GM12878 (cell line): ENCODE data around the gene FOXJ1. TPM values are rescaled to one million over a fixed set of nuclear protein-coding genes. Genes with fewer than 3 reads are reported as not detected.

Experiments
- CBFB ChIP-seq: IDR thresholded peaks from 2 replicates; pipeline ENCODE4 v1.6.1; 2016; ENCODE audit warnings: antibody characterized with exemption, low read depth
- CHD2 ChIP-seq: IDR thresholded peaks from 2 replicates; pipeline ENCODE4 v1.6.1; 2011; ENCODE audit warnings: low read depth, low read length, improper control_type of control experiment, borderline replicate concordance
- CUX1 ChIP-seq: IDR thresholded peaks from 2 replicates; pipeline ENCODE4 v1.6.1; 2012; ENCODE audit warnings: improper control_type of control experiment, low read depth, low read length; ENCODE audit not compliant: insufficient replicate concordance
- EP300 ChIP-seq, 2 experiments: fragments of 150-350 bp in 1 of 2; IDR thresholded peaks; 2 replicates each; pipeline ENCODE4 v1.6.1; 2011 to 2012; ENCODE audit warnings: low read depth in 2 of 2, low read length in 2 of 2, borderline replicate concordance in 1 of 2, improper control_type of control experiment in 1 of 2, inconsistent platforms in 1 of 2; ENCODE audit not compliant: control insufficient read depth in 1 of 2
- FOS ChIP-seq: IDR thresholded peaks from 3 replicates; pipeline ENCODE4 v1.6.1; 2011; ENCODE audit warnings: borderline replicate concordance; ENCODE audit not compliant: insufficient read length; ENCODE audit errors: extremely low read depth
- GATAD2B ChIP-seq: fragments of 450-650 bp; conservative IDR thresholded peaks from 2 replicates; pipeline ENCODE4 v1.6.1; 2017; ENCODE audit warnings: low read depth, mild to moderate bottlenecking, moderate library complexity
- HDAC6 ChIP-seq: fragments of 200-600 bp; sonication (generic); IDR thresholded peaks from one replicate; pipeline ENCODE4 v1.8.0; 2017; ENCODE audit warnings: antibody characterized with exemption; ENCODE audit not compliant: unreplicated experiment
- IRF5 ChIP-seq: fragments of 450-650 bp; IDR thresholded peaks from 2 replicates; pipeline ENCODE4 v1.6.1; 2017; ENCODE audit warnings: borderline replicate concordance
- MYC ChIP-seq: IDR thresholded peaks from 2 replicates; pipeline ENCODE4 v1.6.1; 2011; ENCODE audit warnings: mild to moderate bottlenecking, low read length, moderate library complexity, inconsistent platforms; ENCODE audit not compliant: insufficient read depth, insufficient replicate concordance, insufficient read length, severe bottlenecking
- NBN ChIP-seq: fragments of 450-650 bp; IDR thresholded peaks from 2 replicates; pipeline ENCODE4 v1.6.1; 2016
- RUNX3 ChIP-seq: IDR thresholded peaks from 2 replicates; pipeline ENCODE4 v1.6.1; 2012; ENCODE audit warnings: low read length, inconsistent platforms
- SMAD1 ChIP-seq: fragments of 450-650 bp; IDR thresholded peaks from 2 replicates; pipeline ENCODE4 v1.6.1; 2018; ENCODE audit warnings: mild to moderate bottlenecking, low read depth; ENCODE audit not compliant: partially characterized antibody
- TCF12 ChIP-seq: IDR thresholded peaks from 2 replicates; pipeline ENCODE4 v1.6.1; 2011; ENCODE audit warnings: low read depth, mild to moderate bottlenecking, low read length
- WRNIP1 ChIP-seq: IDR thresholded peaks from 2 replicates; pipeline ENCODE4 v1.6.1; 2011; ENCODE audit warnings: low read depth, low read length, improper control_type of control experiment, borderline replicate concordance
- YBX1 ChIP-seq: fragments of 450-650 bp; IDR thresholded peaks from 2 replicates; pipeline ENCODE4 v1.6.1; 2016; ENCODE audit warnings: antibody characterized with exemption
- YY1 ChIP-seq: IDR thresholded peaks from 2 replicates; pipeline ENCODE4 v1.6.1; 2011; ENCODE audit warnings: low read depth, mild to moderate bottlenecking, low read length
- polyA plus RNA-seq, 11 experiments: library from polyadenylated mRNA; depleted of rRNA in 4 of 11; unstranded in 6 of 11; stranded (reverse) in 5 of 11; fragments of >200 nt; fragmentation: Nextera tagmentation in 4 of 11; fragmentation: Illumina TruSeq in 1 of 11; extraction: Ambion mirVana in 4 of 11; extraction: Trizol in 1 of 11; gene quantifications; 1 replicate in 1 of 11; 2 replicates in 10 of 11; pipeline versions ENCODE4 v1.2.1 to v1.2.3, GENCODE V29; 2011 to 2016; ENCODE audit warnings: inconsistent platforms in 2 of 11, missing spikeins in 2 of 11, low read depth in 1 of 11
- total RNA-seq, 4 experiments: library from RNA; depleted of rRNA in 3 of 4; stranded (reverse); fragments of >200 nt in 3 of 4; fragmentation: Illumina TruSeq in 1 of 4; extraction: Trizol in 1 of 4; gene quantifications; 2 replicates each; pipeline versions ENCODE4 v1.2.1 to v1.2.3, GENCODE V29; 2013 to 2021
- TF ChIP-seq, protein P1 (sequence below): fragments of 450-650 bp; formaldehyde crosslinking; IDR thresholded peaks from 2 replicates; pipeline ENCODE4 v1.5.0; 2022; ENCODE audit warnings: mild to moderate bottlenecking, missing genetic modification characterization

The FOXJ1 gene
- total and polyA plus RNA-seq, 10 of the 15 experiments (the other 5 are each of a cell fraction or from before 2014, with no cell fraction given), result not detected

DNA sequence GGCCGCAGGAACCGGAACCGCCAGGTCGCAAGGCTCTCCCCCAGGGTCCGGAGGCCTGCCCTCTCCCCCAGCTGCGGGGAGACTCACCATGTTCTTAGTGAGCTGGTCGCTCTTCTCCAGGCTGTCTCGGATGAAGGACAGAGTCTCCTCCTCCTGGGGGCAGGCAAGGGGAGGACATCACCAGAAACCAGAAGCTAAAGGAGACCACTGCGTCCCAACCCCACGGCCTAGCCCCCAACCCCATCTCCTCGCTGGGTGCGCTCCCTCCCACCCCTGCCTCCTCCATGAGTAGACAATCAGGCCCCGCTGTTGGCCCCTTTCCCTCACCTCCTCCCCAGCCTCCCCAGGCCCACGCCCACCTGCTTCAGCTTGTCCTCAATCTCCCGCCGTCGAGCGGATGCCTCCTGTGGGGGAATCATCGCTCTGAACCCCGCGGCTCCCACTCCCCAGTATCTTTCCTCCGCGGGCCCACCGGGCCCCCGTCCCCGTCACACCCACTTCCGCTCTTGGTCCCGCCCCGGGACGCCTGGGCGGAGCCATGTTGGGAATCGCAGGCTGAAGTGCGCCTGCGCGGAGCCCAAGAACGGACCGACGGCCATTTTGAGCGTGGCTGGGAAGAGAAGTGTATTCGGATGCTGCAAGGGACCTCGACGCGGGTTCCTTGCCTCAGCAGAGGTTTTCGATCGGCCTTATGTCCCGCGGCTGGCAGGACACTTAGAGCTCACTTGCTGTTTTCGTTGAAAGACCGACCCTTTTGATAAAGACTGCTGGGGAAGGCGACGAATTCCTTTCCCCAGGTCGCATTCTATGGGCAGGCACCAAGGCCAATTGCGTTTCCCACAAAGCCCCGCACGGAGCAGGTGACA, 37.5 kb downstream of the FOXJ1 start, which contains the start of gene EXOC7 (continued):
- peak; percentile 98 for TF ChIP-seq YY1
- no peak for TF ChIP-seq FOS
- 0 out of 2 replicates have a peak, but pooled peaks have one; percentile 70 for TF ChIP-seq NBN
- no peak for TF ChIP-seq IRF5
- no peak for TF ChIP-seq CUX1
- no peak for TF ChIP-seq EP300 (IDR thresholded peaks at IDR 0.05; ENCODE audit: borderline replicate concordance in 1 of 2, control insufficient read depth in 1 of 2, low read depth in 2 of 2, low read length in 2 of 2)
- no peak for TF ChIP-seq HDAC6
- TF ChIP-seq TCF12, result no peak
- TF ChIP-seq, protein P1, sequence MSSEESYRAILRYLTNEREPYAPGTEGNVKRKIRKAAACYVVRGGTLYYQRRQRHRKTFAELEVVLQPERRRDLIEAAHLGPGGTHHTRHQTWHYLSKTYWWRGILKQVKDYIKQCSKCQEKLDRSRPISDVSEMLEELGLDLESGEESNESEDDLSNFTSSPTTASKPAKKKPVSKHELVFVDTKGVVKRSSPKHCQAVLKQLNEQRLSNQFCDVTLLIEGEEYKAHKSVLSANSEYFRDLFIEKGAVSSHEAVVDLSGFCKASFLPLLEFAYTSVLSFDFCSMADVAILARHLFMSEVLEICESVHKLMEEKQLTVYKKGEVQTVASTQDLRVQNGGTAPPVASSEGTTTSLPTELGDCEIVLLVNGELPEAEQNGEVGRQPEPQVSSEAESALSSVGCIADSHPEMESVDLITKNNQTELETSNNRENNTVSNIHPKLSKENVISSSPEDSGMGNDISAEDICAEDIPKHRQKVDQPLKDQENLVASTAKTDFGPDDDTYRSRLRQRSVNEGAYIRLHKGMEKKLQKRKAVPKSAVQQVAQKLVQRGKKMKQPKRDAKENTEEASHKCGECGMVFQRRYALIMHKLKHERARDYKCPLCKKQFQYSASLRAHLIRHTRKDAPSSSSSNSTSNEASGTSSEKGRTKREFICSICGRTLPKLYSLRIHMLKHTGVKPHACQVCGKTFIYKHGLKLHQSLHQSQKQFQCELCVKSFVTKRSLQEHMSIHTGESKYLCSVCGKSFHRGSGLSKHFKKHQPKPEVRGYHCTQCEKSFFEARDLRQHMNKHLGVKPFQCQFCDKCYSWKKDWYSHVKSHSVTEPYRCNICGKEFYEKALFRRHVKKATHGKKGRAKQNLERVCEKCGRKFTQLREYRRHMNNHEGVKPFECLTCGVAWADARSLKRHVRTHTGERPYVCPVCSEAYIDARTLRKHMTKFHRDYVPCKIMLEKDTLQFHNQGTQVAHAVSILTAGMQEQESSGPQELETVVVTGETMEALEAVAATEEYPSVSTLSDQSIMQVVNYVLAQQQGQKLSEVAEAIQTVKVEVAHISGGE (CRISPR knock-in tag), result no peak
- 0 out of 2 replicates have a peak, but pooled peaks have one; percentile 31 for TF ChIP-seq WRNIP1
- no peak for TF ChIP-seq YBX1
- TF ChIP-seq GATAD2B, result no peak
- peak; percentile 37; the same call in 1 of the 2 replicates for TF ChIP-seq RUNX3
- TF ChIP-seq SMAD1, result peak; percentile 19
- no peak for TF ChIP-seq CHD2
- TF ChIP-seq CBFB, result no peak; the same call in 1 of the 2 replicates
- TF ChIP-seq MYC, result no peak
